HepG2 (cell line): Measurements from ENCODE around the gene LRP1B. TPM values are rescaled to one million over a fixed set of nuclear protein-coding genes. Genes with fewer than 3 reads are reported as not detected.

Experiments used
- ATAC-seq: fragments of 200-7000 bp; cut with Tn5 transposase; 3 replicates; pipeline ENCODE4 v1.9.1; 2020; ENCODE audit warnings: mild to moderate bottlenecking, moderate library complexity
- BruUV-seq: library from RNA; stranded (reverse); fragments of 400-500 nt; replicated peaks from 2 replicates; lab custom pipeline; 2021; lab: Mats Ljungman, UMichigan
- CTCF ChIA-PET: fragments of 300-600 bp; formaldehyde crosslinking; extraction: SDS; loops from one replicate; lab custom pipeline; 2021; ENCODE audit warnings: low total read pairs, inconsistent platforms, low intra/inter-chr PET ratio; lab: Yijun Ruan, JAX
- POLR2A ChIA-PET: fragments of 350-600 bp; sonication (Branson Sonifier 250); formaldehyde crosslinking; loops from one replicate; lab custom pipeline; 2020; ENCODE audit warnings: antibody characterized with exemption, inconsistent platforms; lab: Yijun Ruan, JAX
- DNase-seq: peaks from one replicate; pipeline ENCODE4 v3.0.0-alpha.2; 2015; ENCODE audit warnings: low spot score
- FAIRE-seq: peaks from 3 replicates; lab custom pipeline; 2011; peaks lifted over from hg19 to GRCh38; lab: Jason Lieb, UNC
- H2AFZ ChIP-seq: one replicate; pipeline ENCODE4 v1.6.1; 2011; ENCODE audit warnings: low read length, inconsistent platforms
- H3K27ac ChIP-seq: fragments of 300-600 bp; 3 replicates; pipeline ENCODE4 v1.8.0; 2011; ENCODE audit warnings: mixed run types, mild to moderate bottlenecking, mixed read lengths, low read length, inconsistent platforms; ENCODE audit not compliant: insufficient read depth; ENCODE audit errors: extremely low read length
- H3K27me3 ChIP-seq, 2 experiments: fragments of 200-600 bp in 1 of 2; 2 replicates in 1 of 2; 3 replicates in 1 of 2; pipeline versions ENCODE4 v1.6.0 to v1.8.0; 2011; ENCODE audit warnings: low read length in 2 of 2, mild to moderate bottlenecking in 2 of 2, moderate library complexity in 2 of 2, inconsistent platforms in 1 of 2; ENCODE audit not compliant: insufficient read depth in 2 of 2, control insufficient read depth in 1 of 2
- H3K36me3 ChIP-seq, 2 experiments: fragments of 200-600 bp in 1 of 2; replicated peaks in 1 of 2; 2 replicates in 1 of 2; 3 replicates in 1 of 2; pipeline versions ENCODE4 v1.5.1 to v1.8.0; 2011; ENCODE audit warnings: low read length in 2 of 2, inconsistent platforms in 1 of 2; ENCODE audit not compliant: insufficient read depth in 2 of 2, control insufficient read depth in 1 of 2
- H3K4me1 ChIP-seq: 2 replicates; pipeline ENCODE4 v1.5.1; 2012; ENCODE audit warnings: low read length, inconsistent platforms; ENCODE audit not compliant: insufficient read depth
- H3K4me2 ChIP-seq: 2 replicates; pipeline ENCODE4 v1.6.0; 2011; ENCODE audit warnings: low read depth, low read length, inconsistent platforms
- H3K4me3 ChIP-seq, 3 experiments: fragments of 200-600 bp in 1 of 3; sonication (generic), shearing (Covaris generic) in 1 of 3; replicated peaks in 1 of 3; 2 replicates each; pipeline ENCODE4 v1.5.1; 2011 to 2016; ENCODE audit warnings: low read length in 3 of 3, inconsistent platforms in 2 of 3, low read depth in 2 of 3, mild to moderate bottlenecking in 2 of 3, control low read depth in 1 of 3, mixed read lengths in 1 of 3; ENCODE audit not compliant: insufficient read depth in 1 of 3
- H3K79me2 ChIP-seq: one replicate; pipeline ENCODE4 v1.6.1; 2011; ENCODE audit warnings: low read length, inconsistent platforms; ENCODE audit not compliant: insufficient read depth
- H3K9ac ChIP-seq: 2 replicates; pipeline ENCODE4 v1.6.0; 2011; ENCODE audit warnings: mild to moderate bottlenecking, low read depth, low read length, inconsistent platforms; ENCODE audit not compliant: insufficient read depth
- H3K9me3 ChIP-seq: 2 replicates; pipeline ENCODE4 v1.5.1; 2012; ENCODE audit warnings: mild to moderate bottlenecking, low read length
- H4K20me1 ChIP-seq: 2 replicates; pipeline ENCODE4 v1.6.0; 2011; ENCODE audit warnings: inconsistent platforms, mild to moderate bottlenecking, low read length, moderate library complexity; ENCODE audit not compliant: insufficient read depth
- GATAD1 ChIP-seq: IDR thresholded peaks from 2 replicates; pipeline ENCODE4 v1.6.1; 2016; ENCODE audit warnings: missing genetic modification reagents, missing compliant biosample characterization
- HINFP ChIP-seq: sonication (generic); formaldehyde crosslinking; IDR thresholded peaks from 2 replicates; pipeline ENCODE4 v1.4.0; 2020; ENCODE audit warnings: low read depth, mild to moderate bottlenecking, missing genetic modification reagents
- MAFF ChIP-seq: IDR thresholded peaks from 2 replicates; pipeline ENCODE4 v1.6.1; 2011; ENCODE audit warnings: low read depth, low read length, improper control_type of control experiment
- PCBP1 ChIP-seq: fragments of 200-400 bp; formaldehyde crosslinking; IDR thresholded peaks from 2 replicates; pipeline ENCODE4 v1.6.1; 2017; ENCODE audit warnings: mild to moderate bottlenecking, low read depth, low read length, borderline replicate concordance
- TCF7 ChIP-seq: sonication (generic); IDR thresholded peaks from 2 replicates; pipeline ENCODE4 v1.6.1; 2016; ENCODE audit warnings: antibody characterized with exemption, low read depth
- THYN1 ChIP-seq: sonication (generic); formaldehyde crosslinking; IDR thresholded peaks from 2 replicates; pipeline ENCODE4 v1.8.1; 2023; ENCODE audit warnings: low read depth, mild to moderate bottlenecking, moderate library complexity, missing genetic modification reagents, borderline replicate concordance
- YEATS4 ChIP-seq: sonication (generic); formaldehyde crosslinking; IDR thresholded peaks from 2 replicates; pipeline ENCODE4 v1.4.0; 2020; ENCODE audit warnings: missing genetic modification reagents, borderline replicate concordance
- ZC3H13 ChIP-seq: sonication (generic); formaldehyde crosslinking; IDR thresholded peaks from 2 replicates; pipeline ENCODE4 v1.8.1; 2023; ENCODE audit warnings: mild to moderate bottlenecking, missing genetic modification reagents, moderate library complexity
- ZNF740 ChIP-seq: sonication (generic); formaldehyde crosslinking; IDR thresholded peaks from 2 replicates; pipeline ENCODE4 v1.4.0; 2020; ENCODE audit warnings: missing genetic modification reagents
- WGBS: methylation state at CpG from one replicate; pipeline ENCODE4 v1.1.6; 2017; ENCODE audit warnings: low lambda C conversion rate; 5-methylcytosine and 5-hydroxymethylcytosine counted together
- in situ Hi-C: cut with HindIII; loops from 2 replicates; pipeline ENCODE4 v1.10.0; 2017; ENCODE audit warnings: low pct_unique_long_range_greater_than_20kb; ENCODE audit not compliant: extremely low pct_ligation_motif_present
- intact Hi-C: fragments of 100-400 bp; cut with micrococcal nuclease; formaldehyde crosslinking; loops from one replicate; pipeline ENCODE4 v1.10.0; 2022; ENCODE audit not compliant: unreplicated experiment
- polyA plus RNA-seq, 8 experiments: library from polyadenylated mRNA; depleted of rRNA in 3 of 8; stranded (reverse) in 7 of 8; unstranded in 1 of 8; fragments of >200 nt; fragmentation: Illumina TruSeq in 4 of 8; extraction: Trizol in 4 of 8; gene quantifications; 2 replicates each; pipeline versions ENCODE4 v1.2.1 to v1.2.3, GENCODE V29; 2011 to 2016; ENCODE audit warnings: low read depth in 4 of 8, missing spikeins in 1 of 8, mixed read lengths in 1 of 8; ENCODE audit not compliant: insufficient read depth in 1 of 8
- total RNA-seq, 5 experiments: library from RNA; depleted of rRNA; stranded (reverse); fragments of >200 nt; fragmentation: Illumina TruSeq; extraction: Trizol; gene quantifications; 2 replicates each; pipeline ENCODE4 v1.2.3, GENCODE V29; 2016; ENCODE audit warnings: low read depth in 1 of 5
- TF ChIP-seq, protein P1 (sequence below): sonication (generic); formaldehyde crosslinking; IDR thresholded peaks from 2 replicates; pipeline ENCODE4 v1.8.0; 2022; ENCODE audit warnings: mild to moderate bottlenecking, missing genetic modification reagents, borderline replicate concordance
- TF ChIP-seq, protein P2 (sequence below): sonication (generic); formaldehyde crosslinking; IDR thresholded peaks from 2 replicates; pipeline ENCODE4 v1.4.0; 2020; ENCODE audit warnings: missing genetic modification reagents, borderline replicate concordance

Gene LRP1B
- total and polyA plus RNA-seq, 2 of the 13 experiments (the other 11 are each of a cell fraction or from before 2014, with no cell fraction given): 0.04 TPM; not detected in 1

DNA sequence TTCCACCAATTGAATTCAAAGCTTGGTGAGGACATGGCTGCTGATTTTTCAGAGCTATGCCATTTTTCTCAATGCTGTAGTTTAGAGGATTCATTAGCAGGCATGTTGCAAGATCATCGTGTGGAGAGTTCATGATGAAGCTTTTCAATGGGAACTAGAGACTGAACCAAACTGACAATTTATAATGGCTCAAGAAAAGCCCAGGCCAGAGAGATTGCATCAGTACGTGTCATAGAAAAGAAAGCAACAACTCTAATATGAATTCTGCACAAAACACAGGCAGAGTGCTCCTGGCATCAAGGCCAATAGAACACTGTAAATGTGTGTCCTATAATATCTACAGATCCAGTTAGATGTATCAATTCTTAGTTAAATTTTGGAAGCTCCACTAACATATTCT is 477.6 kb downstream of the LRP1B start (continued):
- no peak for TF ChIP-seq ZC3H13

DNA sequence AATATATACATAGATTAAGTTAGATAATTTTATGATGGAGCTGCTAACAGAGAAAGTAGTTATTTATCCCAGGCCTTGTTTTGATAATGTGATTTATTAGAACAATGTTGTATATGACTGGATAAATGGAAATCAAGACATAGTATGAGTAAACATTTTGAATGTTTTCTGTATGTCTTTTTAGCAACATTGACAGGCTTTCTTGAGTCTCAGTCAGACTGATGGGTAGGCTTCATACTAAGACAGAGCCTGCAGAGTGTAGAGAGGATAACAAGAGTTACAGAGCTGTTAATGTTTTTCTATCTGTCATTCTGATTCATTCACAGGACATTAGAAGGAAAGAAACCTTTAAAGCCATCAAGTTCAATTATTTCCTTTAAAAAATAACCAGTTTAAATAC is 478.5 kb downstream of the LRP1B start:
- no peaks in the 10 kb centered on the region for H3K4me1 ChIP-seq
- CTCF ChIA-PET: no interaction called here
- no peaks in the 10 kb centered on the region for H3K36me3 ChIP-seq
- no peaks in the 10 kb centered on the region for H3K79me2 ChIP-seq
- TF ChIP-seq, protein P1, sequence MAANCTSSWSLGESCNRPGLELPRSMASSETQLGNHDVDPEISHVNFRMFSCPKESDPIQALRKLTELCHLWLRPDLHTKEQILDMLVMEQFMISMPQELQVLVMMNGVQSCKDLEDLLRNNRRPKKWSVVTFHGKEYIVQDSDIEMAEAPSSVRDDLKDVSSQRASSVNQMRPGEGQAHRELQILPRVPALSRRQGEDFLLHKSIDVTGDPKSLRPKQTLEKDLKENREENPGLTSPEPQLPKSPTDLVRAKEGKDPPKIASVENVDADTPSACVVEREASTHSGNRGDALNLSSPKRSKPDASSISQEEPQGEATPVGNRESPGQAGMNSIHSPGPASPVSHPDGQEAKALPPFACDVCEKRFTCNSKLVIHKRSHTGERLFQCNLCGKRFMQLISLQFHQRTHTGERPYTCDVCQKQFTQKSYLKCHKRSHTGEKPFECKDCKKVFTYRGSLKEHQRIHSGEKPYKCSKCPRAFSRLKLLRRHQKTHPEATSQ (CRISPR knock-in tag): no peak
- TF ChIP-seq GATAD1 (CRISPR knock-in tag): no peak
- TF ChIP-seq, all 625 proteins: peak for 0
- ATAC-seq (no peak), FAIRE-seq (no peak), DNase-seq (no peak)
- in situ Hi-C loops: no loop called here
- Histone ChIP-seq H3K4me3 (no peak overlapping the region), H2AFZ (no peak overlapping the region), H3K9ac (no peak overlapping the region), H3K27ac (no peak overlapping the region), H3K9me3 (no peaks in the 10 kb centered on the region), H3K4me2 (no peak overlapping the region), H3K27me3 (no peaks in the 10 kb centered on the region), H4K20me1 (no peaks in the 10 kb centered on the region)
- no TSS peak for BruUV-seq
- POLR2A ChIA-PET: no interaction called here
- intact Hi-C loops: no loop called here

- FAIRE-seq (no peak), DNase-seq (no peak), ATAC-seq (no peak)
- H3K4me2 ChIP-seq: no peak overlapping the region
- BruUV-seq: no TSS peak
- intact Hi-C loops (no loop called here), in situ Hi-C loops (no loop called here)
- H3K9ac ChIP-seq: no peak overlapping the region
- no peaks in the 10 kb centered on the region for H3K36me3 ChIP-seq
- no peaks in the 10 kb centered on the region for H3K9me3 ChIP-seq
- no peaks in the 10 kb centered on the region for H3K27me3 ChIP-seq
- H3K27ac ChIP-seq: no peak overlapping the region
- CTCF ChIA-PET: no interaction called here
- WGBS: 3% methylated on average over 3 of the region's 3 CpGs
- no peaks in the 10 kb centered on the region for H3K4me1 ChIP-seq
- no peaks in the 10 kb centered on the region for H3K79me2 ChIP-seq
- H2AFZ ChIP-seq: no peak overlapping the region
- no peak overlapping the region for H3K4me3 ChIP-seq
- POLR2A ChIA-PET: no interaction called here
- H4K20me1 ChIP-seq: no peaks in the 10 kb centered on the region
- TF ChIP-seq PCBP1 (no peak), MAFF (peak; percentile 29; the same call in 1 of the 2 replicates), YEATS4 (CRISPR knock-in tag) (no peak), ZNF740 (no peak), THYN1 (CRISPR knock-in tag) (no peak), HINFP (CRISPR knock-in tag) (no peak), TCF7 (no peak)
- TF ChIP-seq, protein P2, sequence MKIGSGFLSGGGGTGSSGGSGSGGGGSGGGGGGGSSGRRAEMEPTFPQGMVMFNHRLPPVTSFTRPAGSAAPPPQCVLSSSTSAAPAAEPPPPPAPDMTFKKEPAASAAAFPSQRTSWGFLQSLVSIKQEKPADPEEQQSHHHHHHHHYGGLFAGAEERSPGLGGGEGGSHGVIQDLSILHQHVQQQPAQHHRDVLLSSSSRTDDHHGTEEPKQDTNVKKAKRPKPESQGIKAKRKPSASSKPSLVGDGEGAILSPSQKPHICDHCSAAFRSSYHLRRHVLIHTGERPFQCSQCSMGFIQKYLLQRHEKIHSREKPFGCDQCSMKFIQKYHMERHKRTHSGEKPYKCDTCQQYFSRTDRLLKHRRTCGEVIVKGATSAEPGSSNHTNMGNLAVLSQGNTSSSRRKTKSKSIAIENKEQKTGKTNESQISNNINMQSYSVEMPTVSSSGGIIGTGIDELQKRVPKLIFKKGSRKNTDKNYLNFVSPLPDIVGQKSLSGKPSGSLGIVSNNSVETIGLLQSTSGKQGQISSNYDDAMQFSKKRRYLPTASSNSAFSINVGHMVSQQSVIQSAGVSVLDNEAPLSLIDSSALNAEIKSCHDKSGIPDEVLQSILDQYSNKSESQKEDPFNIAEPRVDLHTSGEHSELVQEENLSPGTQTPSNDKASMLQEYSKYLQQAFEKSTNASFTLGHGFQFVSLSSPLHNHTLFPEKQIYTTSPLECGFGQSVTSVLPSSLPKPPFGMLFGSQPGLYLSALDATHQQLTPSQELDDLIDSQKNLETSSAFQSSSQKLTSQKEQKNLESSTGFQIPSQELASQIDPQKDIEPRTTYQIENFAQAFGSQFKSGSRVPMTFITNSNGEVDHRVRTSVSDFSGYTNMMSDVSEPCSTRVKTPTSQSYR (CRISPR knock-in tag): no peak
Observed at GRCh38 chr2:141647353-141647752, 483.5 kb downstream of the LRP1B start.
